Pons (tissue), 1 donor: Measurements from ENCODE around the gene OGN.

Experiments used
- DNase-seq: peaks from one replicate; pipeline ENCODE4 v3.0.0-alpha.2; 2016; ENCODE audit warnings: low spot score

The OGN gene

DNA sequence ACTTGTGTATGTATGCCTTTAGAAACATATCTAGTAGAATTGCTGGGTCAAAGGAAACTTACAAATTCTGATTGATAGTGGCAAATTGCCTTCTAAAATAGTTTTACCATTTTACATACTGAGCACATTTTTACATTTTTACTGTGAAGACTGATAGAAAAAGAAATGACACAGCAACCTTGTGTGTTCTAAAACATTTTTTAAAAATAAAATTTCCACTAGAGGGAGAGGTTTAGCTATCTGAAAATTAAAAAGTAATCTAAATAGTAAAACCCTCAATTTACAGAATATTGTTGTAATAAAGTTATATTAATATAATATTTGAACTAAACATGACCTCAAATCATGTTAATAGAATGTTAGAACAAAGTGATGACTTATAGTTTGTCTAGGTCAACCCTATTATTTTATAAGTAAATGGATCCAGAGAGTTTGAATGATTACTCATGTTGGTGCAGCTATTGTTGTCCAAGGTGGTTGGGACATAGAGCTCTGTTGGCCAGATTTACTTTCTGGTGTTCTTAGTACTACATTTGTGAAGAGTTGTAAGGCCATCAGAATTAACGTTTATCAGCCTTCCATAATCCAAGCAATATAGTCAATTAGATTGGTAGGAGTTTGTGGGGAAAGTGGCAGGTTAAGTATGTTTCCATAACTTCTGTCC lies 61.4 kb downstream of the OGN start:
- DNase-seq: no peak

DNA sequence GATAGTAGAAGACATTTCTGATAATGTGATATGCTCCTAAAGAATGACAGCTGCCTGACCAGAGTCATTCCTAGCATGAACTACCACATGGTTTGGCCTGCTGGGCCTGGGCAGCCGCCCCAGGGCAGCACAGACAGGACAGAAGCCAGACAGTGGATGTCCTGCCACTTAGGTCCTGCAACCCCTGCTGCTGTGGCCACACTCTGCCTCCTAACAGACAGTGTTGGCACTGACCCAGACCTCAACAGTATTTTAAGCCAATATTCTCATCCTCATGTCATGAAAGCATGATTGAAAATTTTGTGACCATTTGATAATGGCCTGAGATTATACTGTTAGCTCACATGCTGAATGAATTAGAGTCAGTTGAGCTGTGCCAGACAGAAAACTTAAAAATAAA lies 62.8 kb downstream of the OGN start:
- no peak for DNase-seq

DNA sequence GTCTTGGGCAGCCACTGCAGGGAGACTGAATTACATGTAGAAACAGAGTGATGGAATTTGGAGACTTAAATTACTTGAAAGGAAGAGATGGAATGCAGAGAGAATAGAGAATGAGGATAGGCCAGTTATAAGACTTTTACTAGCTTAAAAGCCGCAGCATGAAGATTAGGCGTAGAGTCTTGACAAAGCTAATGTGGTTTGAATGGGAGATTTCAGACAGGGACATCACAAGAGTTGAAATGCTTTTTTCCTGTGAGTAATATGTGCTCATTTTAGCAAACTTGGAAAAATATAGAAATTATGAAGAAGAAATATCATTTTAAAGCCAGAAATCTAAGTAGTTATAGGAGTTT lies 71.1 kb downstream of the OGN start:
- no peak for DNase-seq
